GM12864 (cell line): ENCODE measurements around the gene GBA2.

Source experiments
- DNase-seq: peaks from one replicate; pipeline ENCODE4 v3.0.0-alpha.2; 2011; ENCODE audit warnings: low read depth
- H3K4me3 ChIP-seq: 2 replicates; pipeline ENCODE4 v1.5.1; 2011; ENCODE audit warnings: mild to moderate bottlenecking, low read depth, low read length, control low read depth
- TF ChIP-seq, protein P1 (sequence below): IDR thresholded peaks from 2 replicates; pipeline ENCODE4 v1.5.1; 2011; ENCODE audit warnings: low read depth, mild to moderate bottlenecking, moderate library complexity, low read length, control low read depth, inconsistent platforms; ENCODE audit errors: missing control alignments

Gene GBA2

DNA sequence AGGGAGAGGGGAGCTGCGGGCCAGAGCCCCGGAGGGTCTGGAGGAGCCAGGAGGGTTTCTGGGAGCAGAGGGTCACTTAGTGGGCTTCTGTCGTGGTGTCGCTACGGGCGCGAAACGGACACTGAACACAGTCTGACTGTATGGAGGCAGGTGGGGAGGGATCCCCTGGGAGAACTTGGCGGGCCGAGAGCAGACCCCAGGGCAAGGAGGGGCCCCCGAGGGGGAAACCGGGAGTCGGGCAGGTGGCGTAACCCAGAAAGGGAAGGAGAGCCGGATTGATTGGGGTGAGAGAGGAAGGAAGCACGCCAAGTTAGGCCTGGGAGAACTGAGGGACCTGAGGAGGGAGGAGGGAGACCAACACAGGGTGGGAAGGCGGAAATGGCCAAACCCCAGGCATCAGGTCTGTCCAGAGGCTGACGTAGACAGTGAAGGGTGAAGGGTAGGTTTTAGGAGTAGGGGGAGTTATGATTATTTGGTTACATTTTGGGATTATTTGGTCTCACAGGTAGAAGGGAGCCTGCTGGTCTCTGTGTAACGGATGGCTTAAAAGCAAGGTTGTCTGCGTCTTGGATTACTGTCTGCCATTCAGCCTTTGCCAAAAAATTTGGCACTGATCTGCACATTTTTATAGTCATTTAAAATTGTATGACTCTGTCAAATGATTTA lies 8.3 kb upstream of the GBA2 start:
- TF ChIP-seq, protein P1, sequence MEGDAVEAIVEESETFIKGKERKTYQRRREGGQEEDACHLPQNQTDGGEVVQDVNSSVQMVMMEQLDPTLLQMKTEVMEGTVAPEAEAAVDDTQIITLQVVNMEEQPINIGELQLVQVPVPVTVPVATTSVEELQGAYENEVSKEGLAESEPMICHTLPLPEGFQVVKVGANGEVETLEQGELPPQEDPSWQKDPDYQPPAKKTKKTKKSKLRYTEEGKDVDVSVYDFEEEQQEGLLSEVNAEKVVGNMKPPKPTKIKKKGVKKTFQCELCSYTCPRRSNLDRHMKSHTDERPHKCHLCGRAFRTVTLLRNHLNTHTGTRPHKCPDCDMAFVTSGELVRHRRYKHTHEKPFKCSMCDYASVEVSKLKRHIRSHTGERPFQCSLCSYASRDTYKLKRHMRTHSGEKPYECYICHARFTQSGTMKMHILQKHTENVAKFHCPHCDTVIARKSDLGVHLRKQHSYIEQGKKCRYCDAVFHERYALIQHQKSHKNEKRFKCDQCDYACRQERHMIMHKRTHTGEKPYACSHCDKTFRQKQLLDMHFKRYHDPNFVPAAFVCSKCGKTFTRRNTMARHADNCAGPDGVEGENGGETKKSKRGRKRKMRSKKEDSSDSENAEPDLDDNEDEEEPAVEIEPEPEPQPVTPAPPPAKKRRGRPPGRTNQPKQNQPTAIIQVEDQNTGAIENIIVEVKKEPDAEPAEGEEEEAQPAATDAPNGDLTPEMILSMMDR, result no peak
- peak overlapping the region; percentile 70 for H3K4me3 ChIP-seq
- DNase-seq, result no peak

DNA sequence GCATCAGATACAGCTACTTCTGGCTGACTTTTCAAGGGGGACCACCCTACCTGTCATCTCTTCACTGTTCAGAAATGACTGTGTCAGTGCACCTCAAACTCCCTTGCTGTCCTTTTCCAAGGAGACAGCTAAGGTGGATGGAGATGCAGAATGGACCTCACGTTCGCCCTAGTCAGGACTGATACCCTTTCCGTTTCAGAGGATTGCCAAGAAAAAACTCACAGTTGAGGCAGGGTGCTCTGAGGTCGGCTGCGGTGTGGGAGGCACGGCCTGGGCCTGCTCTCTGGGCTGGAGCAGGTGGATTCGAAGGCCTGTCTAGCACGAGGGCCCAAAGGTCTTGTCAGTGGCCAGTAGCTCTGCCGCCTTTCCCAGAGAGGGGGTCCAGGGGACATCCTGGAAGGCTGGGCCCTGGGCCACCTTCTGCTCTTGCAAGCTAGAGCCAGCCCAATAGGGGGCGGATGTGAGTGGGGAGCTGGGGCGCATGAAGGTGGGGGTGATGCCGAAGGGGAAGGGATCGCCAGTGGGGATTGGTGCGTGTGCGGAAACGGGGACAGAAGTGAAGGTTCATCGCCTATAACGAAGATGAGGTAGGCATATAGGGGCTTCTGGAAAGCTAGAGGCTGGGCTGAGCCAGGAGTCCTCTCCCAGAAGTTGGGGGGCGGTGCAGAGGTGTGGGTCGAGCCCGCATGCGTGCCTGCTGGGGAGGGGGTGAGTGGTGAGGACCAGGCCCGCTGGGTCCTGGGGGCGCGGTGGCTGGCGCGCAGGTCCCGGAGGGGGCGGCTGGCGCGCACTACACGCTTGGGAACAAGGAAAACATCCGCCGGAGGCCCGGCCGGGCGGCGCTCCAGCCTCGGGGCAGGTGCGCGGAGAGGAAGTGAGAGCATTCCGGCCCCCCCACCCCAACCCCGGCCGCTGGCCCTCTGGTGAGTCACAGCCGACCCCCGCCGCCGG lies 7.5 kb upstream of the GBA2 start:
- peak overlapping the region; percentile 70 for H3K4me3 ChIP-seq
- DNase-seq, result no peak
- TF ChIP-seq, protein P1, result peak; percentile 87

DNA sequence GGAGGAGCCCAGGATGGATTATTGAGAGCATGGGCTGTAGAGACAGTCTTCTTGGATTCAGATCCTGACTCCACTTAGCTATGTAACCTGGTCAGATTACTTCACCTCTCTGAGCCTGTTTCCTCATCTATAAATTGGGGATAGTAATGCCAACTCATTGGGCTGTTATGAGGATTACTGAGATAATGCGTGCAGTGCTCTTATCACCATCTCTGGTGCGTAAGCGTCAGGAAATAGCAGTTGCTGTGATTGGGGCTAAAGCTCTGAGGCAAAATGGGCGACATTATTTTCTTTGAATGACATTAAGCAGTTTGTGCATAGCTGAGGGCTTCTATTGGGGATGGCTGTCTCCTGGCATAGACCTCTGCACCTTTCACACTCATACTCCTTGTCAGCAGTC lies 6.0 kb upstream of the GBA2 start:
- TF ChIP-seq, protein P1, result no peak
- no peak for DNase-seq
- H3K4me3 ChIP-seq, result no peak overlapping the region

DNA sequence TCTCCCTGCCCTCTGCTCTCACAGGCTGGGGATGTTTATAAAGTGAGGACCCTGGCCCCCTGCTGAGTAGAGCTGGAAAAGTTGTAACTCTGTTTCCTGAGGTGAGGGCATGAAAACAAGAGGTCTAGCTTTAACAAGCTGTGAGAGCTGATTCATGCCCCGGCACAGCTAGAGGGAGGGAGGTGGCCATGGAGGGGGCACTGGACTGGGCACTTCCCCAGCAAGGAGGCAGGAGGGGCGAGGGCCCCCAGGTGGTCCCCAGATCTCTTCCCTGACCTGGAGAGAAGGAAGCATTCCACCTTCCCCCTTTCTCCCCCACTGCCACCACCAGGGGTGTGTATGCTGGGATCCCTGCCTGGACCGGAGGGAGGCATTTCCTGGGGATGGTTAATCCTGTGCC lies 5.2 kb upstream of the GBA2 start, which contains the start of gene MSMP:
Gene MSMP (minus strand): TSS at position 13 of the 400 bp plus-strand sequence. CDS start 147 bp downstream, outside the sequence.
- TF ChIP-seq, protein P1, result no peak
- no peak within 1 kb of the TSS for H3K4me3 ChIP-seq
- no peak for DNase-seq

DNA sequence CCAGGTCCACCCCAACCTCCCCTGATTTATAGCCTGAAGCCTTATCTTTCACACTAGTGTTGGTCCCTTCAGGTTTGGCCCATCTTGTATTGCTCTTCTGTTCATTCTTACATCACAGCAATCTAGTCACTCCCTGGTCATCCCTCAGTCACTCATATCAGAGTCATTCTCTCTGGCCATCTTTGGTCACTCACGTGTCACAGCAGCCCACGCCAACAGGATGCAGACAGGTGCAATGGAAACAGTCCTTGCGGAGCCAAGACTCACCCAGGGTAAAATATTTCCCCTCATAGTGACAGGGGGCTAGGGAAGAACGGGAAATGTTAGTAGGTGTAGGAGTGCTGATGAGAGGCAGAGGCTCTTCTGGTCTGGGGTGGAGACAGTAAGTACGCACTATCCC lies 4.4 kb upstream of the GBA2 start:
- TF ChIP-seq, protein P1, result no peak
- no peak for DNase-seq
- H3K4me3 ChIP-seq, result no peak overlapping the region

DNA sequence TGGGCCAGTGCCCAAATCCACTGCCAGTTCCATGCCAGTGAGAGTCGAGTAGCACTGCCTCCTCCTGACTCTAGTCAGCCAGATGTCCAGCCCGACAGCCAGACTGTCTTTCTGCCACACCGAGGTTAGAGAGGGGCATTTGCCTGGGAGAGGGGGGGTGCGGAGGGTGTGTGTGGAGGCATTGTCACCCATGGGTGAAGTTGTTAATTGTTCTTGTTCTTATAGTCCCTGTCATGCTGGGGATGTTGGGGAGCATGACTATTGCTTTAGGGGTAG lies 1.2 kb upstream of the GBA2 start:
- H3K4me3 ChIP-seq, result peak overlapping the region; percentile 90
- DNase-seq, result no peak
- TF ChIP-seq, protein P1, result no peak
